Glutamatergic neuron (in vitro differentiated cells): ENCODE measurements around the gene TIMP2. TPM values are rescaled to one million over a fixed set of nuclear protein-coding genes. Genes with fewer than 3 reads are reported as not detected.
"Not testable (repeated sequence)": the region's sequence is repeated elsewhere in the genome, so short reads cannot be mapped to it uniquely, and the experiment has no call there.

ENCODE experiments used
- DNase-seq: peaks from one replicate; pipeline ENCODE4 v3.0.0; 2022
- H3K27ac Mint-ChIP-seq: one replicate; pipeline ENCODE4 v1.8.0; 2020; ENCODE audit warnings: mild to moderate bottlenecking, mixed read lengths, inconsistent platforms; ENCODE audit not compliant: unreplicated experiment
- H3K27me3 Mint-ChIP-seq: one replicate; pipeline ENCODE4 v1.8.0; 2020; ENCODE audit warnings: mild to moderate bottlenecking, moderate library complexity, mixed read lengths, inconsistent platforms; ENCODE audit not compliant: unreplicated experiment
- H3K36me3 Mint-ChIP-seq: one replicate; pipeline ENCODE4 v1.8.0; 2020; ENCODE audit warnings: mild to moderate bottlenecking, mixed read lengths, inconsistent platforms; ENCODE audit not compliant: unreplicated experiment
- H3K4me1 Mint-ChIP-seq: one replicate; pipeline ENCODE4 v1.8.0; 2020; ENCODE audit warnings: mild to moderate bottlenecking, low read depth, mixed read lengths, inconsistent platforms; ENCODE audit not compliant: unreplicated experiment
- H3K4me3 Mint-ChIP-seq: one replicate; pipeline ENCODE4 v1.8.0; 2020; ENCODE audit warnings: mild to moderate bottlenecking, mixed read lengths, inconsistent platforms; ENCODE audit not compliant: unreplicated experiment
- H3K9me3 Mint-ChIP-seq: one replicate; pipeline ENCODE4 v1.8.0; 2020; ENCODE audit warnings: mild to moderate bottlenecking, moderate library complexity, mixed read lengths, inconsistent platforms; ENCODE audit not compliant: unreplicated experiment
- total RNA-seq: library from RNA; stranded (reverse); fragmentation: NEBNext Ultra II Directional; extraction: Animal tissue kit (Norgen Biotek cat#: 25700); gene quantifications from one replicate; pipeline ENCODE4 v1.2.1, GENCODE V29; 2021; ENCODE audit not compliant: unreplicated experiment
- TF ChIP-seq, protein P1 (sequence below): fragments of 200-600 bp; sonication (generic); IDR thresholded peaks from one replicate; pipeline ENCODE4 v1.5.0; 2021; ENCODE audit not compliant: partially characterized antibody, unreplicated experiment

Gene TIMP2
- total RNA-seq, 1 donor from 2014 or later, result 121 TPM

GRCh38 chr17:78873519-78874340 is 51.5 kb downstream of the TIMP2 start:
- Mint-ChIP-seq H3K27me3 (peaks cover 7% of the 10 kb centered on the region), H3K9me3 (peaks cover 8% of the 10 kb centered on the region), H3K4me1 (peaks cover 27% of the 10 kb centered on the region), H3K4me3 (peak overlapping the region; percentile 58), H3K36me3 (peaks cover 19% of the 10 kb centered on the region), H3K27ac (peak overlapping the region; percentile 80)
- TF ChIP-seq, protein P1, sequence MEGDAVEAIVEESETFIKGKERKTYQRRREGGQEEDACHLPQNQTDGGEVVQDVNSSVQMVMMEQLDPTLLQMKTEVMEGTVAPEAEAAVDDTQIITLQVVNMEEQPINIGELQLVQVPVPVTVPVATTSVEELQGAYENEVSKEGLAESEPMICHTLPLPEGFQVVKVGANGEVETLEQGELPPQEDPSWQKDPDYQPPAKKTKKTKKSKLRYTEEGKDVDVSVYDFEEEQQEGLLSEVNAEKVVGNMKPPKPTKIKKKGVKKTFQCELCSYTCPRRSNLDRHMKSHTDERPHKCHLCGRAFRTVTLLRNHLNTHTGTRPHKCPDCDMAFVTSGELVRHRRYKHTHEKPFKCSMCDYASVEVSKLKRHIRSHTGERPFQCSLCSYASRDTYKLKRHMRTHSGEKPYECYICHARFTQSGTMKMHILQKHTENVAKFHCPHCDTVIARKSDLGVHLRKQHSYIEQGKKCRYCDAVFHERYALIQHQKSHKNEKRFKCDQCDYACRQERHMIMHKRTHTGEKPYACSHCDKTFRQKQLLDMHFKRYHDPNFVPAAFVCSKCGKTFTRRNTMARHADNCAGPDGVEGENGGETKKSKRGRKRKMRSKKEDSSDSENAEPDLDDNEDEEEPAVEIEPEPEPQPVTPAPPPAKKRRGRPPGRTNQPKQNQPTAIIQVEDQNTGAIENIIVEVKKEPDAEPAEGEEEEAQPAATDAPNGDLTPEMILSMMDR, result no peak
- no peak for DNase-seq

DNA sequence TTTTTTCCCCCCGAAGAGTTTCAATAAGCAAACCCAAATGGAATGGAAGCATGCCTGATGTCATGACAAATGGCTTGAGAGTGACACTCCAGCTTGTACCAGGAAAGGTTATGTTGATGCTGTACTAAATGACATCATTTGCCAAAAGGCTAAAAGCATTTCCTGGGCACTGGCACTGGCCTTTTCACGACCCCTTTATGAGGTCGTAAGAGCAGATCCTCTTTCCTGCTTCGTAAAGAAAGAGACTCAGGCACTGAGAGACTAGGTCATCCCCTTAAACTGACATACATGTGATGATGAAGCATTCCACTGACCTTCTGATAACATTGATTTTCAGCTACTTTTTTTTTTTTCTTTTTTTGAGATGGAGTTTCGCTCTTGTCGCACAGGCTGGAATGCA is 52.7 kb downstream of the TIMP2 start:
- DNase-seq, result no peak
- TF ChIP-seq, protein P1, result no peak
- H3K9me3 Mint-ChIP-seq, result peaks cover 8% of the 10 kb centered on the region
- H3K27me3 Mint-ChIP-seq, result peaks cover 7% of the 10 kb centered on the region
- peaks cover 24% of the 10 kb centered on the region for H3K4me1 Mint-ChIP-seq
- H3K27ac Mint-ChIP-seq, result no peak overlapping the region
- H3K36me3 Mint-ChIP-seq, result peaks cover 19% of the 10 kb centered on the region
- H3K4me3 Mint-ChIP-seq, result no peak overlapping the region

DNA sequence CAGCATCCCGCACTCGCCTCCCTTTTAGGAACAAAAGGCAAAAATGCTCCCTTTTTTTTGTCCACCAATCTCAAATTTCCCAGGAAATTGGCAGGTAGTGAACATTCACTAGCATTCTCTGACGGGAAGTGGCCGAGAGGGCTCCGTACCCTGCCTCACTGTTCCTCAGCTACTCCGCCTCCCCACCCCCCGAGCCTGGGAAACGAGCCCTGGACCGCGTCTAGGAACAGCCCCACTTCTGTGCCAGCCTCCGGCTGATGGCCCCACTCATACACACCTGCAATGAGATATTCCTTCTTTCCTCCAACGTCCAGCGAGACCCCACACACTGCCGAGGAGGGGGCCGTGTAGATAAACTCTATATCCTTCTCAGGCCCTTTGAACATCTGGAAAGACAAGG is 54.6 kb downstream of the TIMP2 start:
- no peak overlapping the region for H3K27ac Mint-ChIP-seq
- H3K36me3 Mint-ChIP-seq, result peaks cover 14% of the 10 kb centered on the region
- DNase-seq, result no peak
- H3K4me3 Mint-ChIP-seq, result no peak overlapping the region
- H3K4me1 Mint-ChIP-seq, result peaks cover 13% of the 10 kb centered on the region
- no peaks in the 10 kb centered on the region for H3K27me3 Mint-ChIP-seq
- TF ChIP-seq, protein P1, result no peak
- H3K9me3 Mint-ChIP-seq, result peaks cover 5% of the 10 kb centered on the region

DNA sequence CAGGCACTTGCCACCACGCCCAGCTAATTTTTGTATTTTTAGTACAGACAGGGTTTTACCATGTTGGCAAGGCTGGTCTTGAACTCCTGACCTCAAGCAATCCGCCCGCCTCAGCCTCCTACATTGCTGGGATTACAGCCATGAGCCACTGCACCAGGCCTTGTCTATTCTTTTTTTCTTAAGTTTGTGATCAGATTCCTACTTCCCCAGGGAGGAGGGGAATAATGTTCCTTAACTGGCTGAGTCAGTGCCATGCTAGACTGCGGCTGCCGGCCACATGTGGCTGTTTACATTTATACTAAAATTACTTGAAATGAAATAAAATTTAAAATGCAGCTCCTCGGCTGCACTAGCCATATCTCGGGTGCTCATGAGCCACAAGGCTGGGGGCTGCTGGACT is 56.8 kb downstream of the TIMP2 start:
- no peaks in the 10 kb centered on the region for H3K27me3 Mint-ChIP-seq
- no peak for DNase-seq
- peaks cover 9% of the 10 kb centered on the region for H3K36me3 Mint-ChIP-seq
- H3K9me3 Mint-ChIP-seq, result peaks cover 6% of the 10 kb centered on the region
- no peak overlapping the region for H3K4me3 Mint-ChIP-seq
- TF ChIP-seq, protein P1, result no peak
- no peak overlapping the region for H3K27ac Mint-ChIP-seq
- H3K4me1 Mint-ChIP-seq, result no peaks in the 10 kb centered on the region

- not testable (repeated sequence) for DNase-seq, H3K4me3 Mint-ChIP-seq, H3K4me1 Mint-ChIP-seq
Observed at GRCh38 chr17:78867046-78867445, 58.1 kb downstream of the TIMP2 start.

More at GRCh38 chr17:78867046-78867445, 58.1 kb downstream of the TIMP2 start:
- not testable (repeated sequence) for H3K9me3 Mint-ChIP-seq, H3K27me3 Mint-ChIP-seq, H3K36me3 Mint-ChIP-seq, H3K27ac Mint-ChIP-seq
